Subcutaneous abdominal adipose tissue (tissue), 5 donors: ENCODE results near the gene MAP7D1.

Experiments
- H3K27ac ChIP-seq: one replicate; pipeline ENCODE4 v1.7.0; 2013; ENCODE audit warnings: low read depth, mild to moderate bottlenecking, inconsistent platforms, low read length, moderate library complexity
- H3K27me3 ChIP-seq, 5 donors: one replicate each; pipeline ENCODE4 v1.7.0; 2013; ENCODE audit warnings: low read length in 5 of 5, inconsistent platforms in 1 of 5; ENCODE audit not compliant: control insufficient read depth in 5 of 5, insufficient read depth in 4 of 5
- H3K36me3 ChIP-seq, 5 donors: one replicate each; pipeline ENCODE4 v1.7.0; 2013; ENCODE audit warnings: low read length in 5 of 5; ENCODE audit not compliant: control insufficient read depth in 5 of 5, insufficient read depth in 5 of 5
- H3K4me1 ChIP-seq, 5 donors: one replicate each; pipeline ENCODE4 v1.7.0; 2013; ENCODE audit warnings: low read length in 5 of 5, mild to moderate bottlenecking in 3 of 5, moderate library complexity in 1 of 5; ENCODE audit not compliant: control insufficient read depth in 5 of 5, insufficient read depth in 5 of 5
- H3K4me3 ChIP-seq, 5 donors: one replicate each; pipeline ENCODE4 v1.7.0; 2013; ENCODE audit warnings: low read length in 5 of 5, low read depth in 1 of 5
- H3K9ac ChIP-seq, 5 donors: one replicate each; pipeline ENCODE4 v1.7.0; 2013; ENCODE audit warnings: low read length in 5 of 5, mild to moderate bottlenecking in 4 of 5, moderate library complexity in 3 of 5
- H3K9me3 ChIP-seq, 5 donors: one replicate each; pipeline ENCODE4 v1.7.0; 2013; ENCODE audit warnings: low read length in 5 of 5; ENCODE audit not compliant: control insufficient read depth in 5 of 5
- donor health status: healthy.
- donor health status: healthy.
- donor health status: healthy.
- donor health status: healthy.
- donor health status: healthy.

The MAP7D1 gene

DNA sequence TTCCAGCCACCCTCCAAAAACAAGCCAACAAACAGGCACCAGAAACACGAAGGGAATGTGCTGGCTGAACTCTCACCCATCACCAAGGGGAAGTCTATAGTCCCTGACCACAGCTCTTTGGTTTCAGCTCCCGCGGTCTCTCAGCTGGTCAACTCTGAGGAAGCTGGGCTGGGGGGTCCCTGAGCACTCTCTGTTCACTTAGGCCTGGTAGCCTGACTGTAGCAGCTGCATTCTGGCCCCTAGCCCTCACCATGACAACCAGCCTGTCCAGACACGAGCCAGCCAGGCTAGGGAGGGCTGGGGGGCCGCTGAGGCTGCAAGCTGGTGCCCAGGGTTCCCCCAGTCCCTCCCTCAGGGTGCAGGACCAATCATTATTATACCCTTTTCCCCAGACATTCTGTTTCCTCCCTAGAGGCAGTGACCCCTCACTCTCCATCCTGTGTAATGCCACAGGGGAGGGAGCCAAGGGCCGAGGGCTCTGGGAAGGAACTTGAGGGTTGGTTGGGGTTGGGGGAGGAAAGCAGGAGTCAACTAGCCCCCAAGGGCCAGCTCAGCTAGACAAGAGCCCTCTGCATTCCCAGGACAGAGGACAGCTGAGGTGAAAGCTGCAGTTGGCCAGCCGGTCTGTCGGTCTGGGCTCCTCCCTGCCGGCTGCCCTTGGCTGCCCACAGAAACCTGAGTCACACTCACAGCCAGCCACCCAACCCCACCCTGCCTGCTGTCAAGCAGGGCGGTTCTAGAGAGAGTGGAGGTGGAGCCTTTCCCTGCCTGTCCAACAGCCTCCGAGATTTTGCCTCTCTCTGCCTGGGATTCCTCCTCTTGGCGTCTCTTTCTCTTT, 5.4 kb upstream of the MAP7D1 start:
- no peaks in the 10 kb centered on the region for H3K36me3 ChIP-seq
- peak overlapping the region; percentile 25 to 53 (median 44) for H3K4me3 ChIP-seq
- peak overlapping the region; percentile 100 for H3K27ac ChIP-seq
- H3K27me3 ChIP-seq: no peaks in the 10 kb centered on the region
- peak overlapping the region; percentile 67 to 93 (median 69) for H3K9ac ChIP-seq
- peaks cover 23 to 69% (median 60%) of the 10 kb centered on the region in 5 donors for H3K4me1 ChIP-seq
- H3K9me3 ChIP-seq: no peaks in the 10 kb centered on the region

DNA sequence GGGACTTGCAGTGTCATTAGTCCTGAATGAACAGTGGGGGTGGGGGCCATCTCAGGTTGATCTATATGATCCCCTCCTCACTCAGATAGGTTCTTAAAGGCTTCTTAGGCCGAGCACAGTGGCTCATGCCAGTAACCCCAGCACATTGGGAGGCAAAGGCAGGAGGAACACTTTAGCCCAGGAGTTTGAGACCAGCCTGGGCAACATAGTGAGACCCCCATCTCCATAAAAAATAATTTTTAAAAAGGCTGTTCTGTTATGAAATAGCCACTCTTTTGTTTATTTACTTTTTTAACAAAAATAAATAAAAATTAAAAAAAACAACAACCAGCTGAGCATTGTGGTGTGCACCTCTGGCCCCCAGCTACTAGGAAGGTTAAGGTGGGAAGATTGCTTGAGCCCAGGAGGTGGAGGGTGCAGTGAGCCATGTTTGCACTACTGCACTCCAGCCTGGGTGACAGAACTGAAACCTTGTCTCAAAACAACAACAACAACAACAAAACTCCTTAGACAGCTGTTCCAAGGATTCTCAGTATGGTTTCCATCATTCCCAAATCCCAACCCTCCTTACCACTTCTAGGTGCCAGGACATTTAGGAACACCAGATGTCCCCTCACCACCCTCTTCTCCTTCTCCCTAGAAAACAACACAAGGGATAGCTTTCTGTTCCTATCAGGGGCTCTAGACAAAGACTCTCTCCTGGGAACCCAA, 4.7 kb upstream of the MAP7D1 start:
- no peaks in the 10 kb centered on the region for H3K27me3 ChIP-seq
- H3K9me3 ChIP-seq: no peaks in the 10 kb centered on the region
- peak overlapping the region; percentile 14 to 47 (median 25) for H3K4me3 ChIP-seq
- H3K36me3 ChIP-seq: no peaks in the 10 kb centered on the region
- peak overlapping the region; percentile 46 to 79 (median 69) for H3K9ac ChIP-seq
- H3K4me1 ChIP-seq: peaks cover 23 to 70% (median 60%) of the 10 kb centered on the region in 5 donors
- H3K27ac ChIP-seq: peak overlapping the region; percentile 100

DNA sequence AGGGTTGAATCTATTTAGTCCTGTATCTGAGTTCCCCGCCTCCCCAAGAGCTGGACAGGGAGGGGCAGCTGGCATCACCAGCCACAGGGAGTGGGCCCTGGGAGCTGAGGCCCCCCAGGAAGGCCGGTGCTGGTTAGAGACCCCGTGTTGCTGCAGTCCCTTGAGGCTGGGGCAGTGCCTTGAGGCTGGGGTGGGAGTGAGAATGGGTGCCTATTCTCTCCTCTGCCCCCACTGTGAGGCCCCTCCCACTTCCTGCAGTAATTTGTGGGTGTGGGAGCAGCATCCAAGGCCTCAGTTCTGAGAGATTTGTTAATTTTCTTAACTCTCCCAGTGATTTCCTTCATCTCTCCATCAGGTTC, 4.1 kb upstream of the MAP7D1 start:
- Histone ChIP-seq H3K4me3 (peak overlapping the region in 1 of 5 donors; percentile 19), H3K9ac (peak overlapping the region in 3 of 5 donors; percentile 8 to 69 (median 46)), H3K4me1 (peaks cover 23 to 70% (median 60%) of the 10 kb centered on the region in 5 donors), H3K27me3 (no peaks in the 10 kb centered on the region), H3K36me3 (no peaks in the 10 kb centered on the region), H3K27ac (peak overlapping the region; percentile 100), H3K9me3 (no peaks in the 10 kb centered on the region)

DNA sequence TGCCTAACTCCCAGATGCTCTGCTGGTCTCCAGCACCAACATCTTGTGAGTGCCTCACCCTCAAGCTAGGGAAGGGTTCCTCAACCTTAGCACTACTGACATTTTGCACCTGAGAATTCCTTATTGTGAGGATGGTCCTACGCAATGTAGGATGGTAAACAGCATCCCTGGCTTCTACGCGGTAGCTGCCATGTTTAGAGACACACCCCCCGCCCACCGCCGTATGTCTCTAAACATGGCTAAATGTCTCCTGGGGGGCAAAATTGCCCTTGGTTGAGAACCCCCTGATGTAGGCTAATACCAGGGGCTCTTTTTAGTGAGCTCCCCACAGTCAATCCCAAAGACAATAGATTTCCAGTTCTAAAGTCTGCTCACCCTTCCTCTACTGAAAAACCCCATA, 2.5 kb upstream of the MAP7D1 start:
- Histone ChIP-seq H3K27ac (peak overlapping the region; percentile 100), H3K9ac (no peak overlapping the region), H3K36me3 (peaks cover 0 to 3% (median 0%) of the 10 kb centered on the region in 5 donors), H3K4me1 (peaks cover 26 to 74% (median 61%) of the 10 kb centered on the region in 5 donors), H3K27me3 (no peaks in the 10 kb centered on the region), H3K9me3 (no peaks in the 10 kb centered on the region), H3K4me3 (no peak overlapping the region)

DNA sequence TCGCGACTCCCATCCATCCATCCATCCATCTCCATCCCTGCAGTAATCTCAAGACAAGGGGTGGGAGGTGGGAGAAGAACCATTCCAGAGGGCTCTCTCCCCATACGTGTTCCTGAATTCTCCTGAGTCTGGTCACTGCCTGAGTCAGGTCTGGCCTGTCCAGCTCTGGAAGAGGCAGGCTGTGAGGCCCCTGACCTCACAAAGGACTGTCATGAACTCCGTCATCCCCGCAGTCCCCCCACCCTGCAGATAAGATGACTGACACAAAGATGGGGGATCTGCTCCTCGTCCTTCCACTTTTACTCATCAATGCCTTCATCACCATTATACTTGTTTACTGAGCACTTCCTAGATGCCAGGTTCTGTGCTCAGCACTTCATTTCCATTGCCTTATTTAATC, 1.6 kb upstream of the MAP7D1 start:
- Histone ChIP-seq H3K36me3 (peaks cover 0 to 5% (median 2%) of the 10 kb centered on the region in 5 donors), H3K9me3 (no peaks in the 10 kb centered on the region), H3K27me3 (no peaks in the 10 kb centered on the region), H3K4me1 (peaks cover 26 to 74% (median 63%) of the 10 kb centered on the region in 5 donors), H3K4me3 (no peak overlapping the region), H3K9ac (peak overlapping the region in 2 of 5 donors; percentile 99), H3K27ac (peak overlapping the region; percentile 100)

DNA sequence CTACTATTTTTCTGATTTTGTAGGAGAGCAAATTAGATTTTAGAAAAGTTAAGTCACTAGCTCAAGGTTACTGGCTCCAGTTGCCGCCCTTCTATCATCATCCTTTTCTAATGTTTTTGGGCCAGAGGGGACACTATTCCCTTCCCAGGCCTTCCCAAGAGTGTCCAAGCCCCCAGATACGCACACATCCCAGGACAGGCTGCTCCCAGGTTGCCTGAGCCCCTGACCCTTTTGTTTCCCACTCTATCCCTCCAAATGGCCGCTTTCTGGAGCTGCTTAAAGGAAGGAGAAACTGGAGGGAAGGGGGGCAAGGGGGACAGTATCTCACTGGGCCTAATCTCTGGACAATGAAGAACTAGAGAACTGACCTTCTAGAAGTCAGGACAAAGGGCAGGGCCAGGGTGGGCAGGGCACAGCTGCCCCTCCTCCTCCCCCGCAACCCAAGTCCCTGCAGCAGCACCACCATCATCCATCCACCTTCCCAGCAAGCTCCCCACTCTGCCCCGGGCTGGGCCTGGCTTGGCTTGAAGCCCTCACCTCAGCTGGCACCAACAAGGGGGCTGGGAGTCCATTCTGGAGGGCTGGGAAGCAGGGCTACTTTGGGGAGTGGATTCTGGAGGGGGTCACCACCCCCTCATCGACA, 1.1 kb upstream of the MAP7D1 start:
- Histone ChIP-seq H3K4me1 (peaks cover 26 to 77% (median 66%) of the 10 kb centered on the region in 5 donors), H3K9ac (peak overlapping the region; percentile 98 to 99 (median 99)), H3K9me3 (no peaks in the 10 kb centered on the region), H3K36me3 (peaks cover 0 to 11% (median 7%) of the 10 kb centered on the region in 5 donors), H3K27ac (peak overlapping the region; percentile 100), H3K4me3 (peak overlapping the region; percentile 91 to 98 (median 94)), H3K27me3 (no peaks in the 10 kb centered on the region)

DNA sequence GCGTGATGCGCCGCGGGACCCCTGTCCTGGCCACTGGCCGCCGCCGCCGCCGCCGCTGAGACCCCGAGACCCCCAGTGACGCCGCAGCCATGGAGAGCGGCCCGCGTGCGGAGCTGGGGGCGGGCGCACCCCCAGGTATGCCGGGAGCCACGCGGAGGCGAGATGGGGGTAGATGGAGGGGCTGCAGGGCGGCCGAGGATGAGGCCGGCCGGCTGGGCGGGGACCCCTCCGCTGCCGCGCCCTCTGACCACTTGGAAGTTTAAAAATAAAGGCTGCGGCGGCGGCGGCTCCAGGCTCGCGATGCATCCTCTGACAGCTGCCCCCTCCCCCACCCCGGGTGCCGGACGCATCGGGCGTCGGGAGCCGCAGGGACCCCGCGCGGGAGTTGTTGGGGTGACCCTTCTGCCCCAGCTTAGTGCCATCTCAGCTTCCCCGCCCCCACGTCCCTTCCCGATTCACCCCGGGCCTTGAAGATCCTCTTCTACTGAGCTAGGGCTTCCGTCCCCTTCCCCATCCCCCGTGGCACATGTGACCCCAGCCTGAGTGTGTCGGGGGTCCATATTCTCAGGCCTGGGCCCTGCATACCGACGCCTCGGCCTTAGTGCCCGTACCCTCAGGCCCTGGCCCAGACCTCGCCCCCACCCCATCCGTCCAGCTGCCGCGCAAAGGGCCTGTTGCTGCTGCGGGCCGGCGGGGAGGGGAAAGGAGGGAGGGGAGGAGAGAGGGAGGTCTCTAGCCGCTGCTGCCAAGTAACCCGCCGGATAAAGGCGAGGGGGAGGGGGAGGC, 562 bp downstream of the MAP7D1 start:
- Histone ChIP-seq H3K4me3 (peak overlapping the region; percentile 90 to 99 (median 96)), H3K9ac (peak overlapping the region; percentile 87 to 99 (median 94)), H3K27ac (peak overlapping the region; percentile 100), H3K27me3 (no peaks in the 10 kb centered on the region), H3K4me1 (peaks cover 18 to 77% (median 66%) of the 10 kb centered on the region in 5 donors), H3K36me3 (peaks cover 0 to 12% (median 7%) of the 10 kb centered on the region in 5 donors), H3K9me3 (no peaks in the 10 kb centered on the region)

DNA sequence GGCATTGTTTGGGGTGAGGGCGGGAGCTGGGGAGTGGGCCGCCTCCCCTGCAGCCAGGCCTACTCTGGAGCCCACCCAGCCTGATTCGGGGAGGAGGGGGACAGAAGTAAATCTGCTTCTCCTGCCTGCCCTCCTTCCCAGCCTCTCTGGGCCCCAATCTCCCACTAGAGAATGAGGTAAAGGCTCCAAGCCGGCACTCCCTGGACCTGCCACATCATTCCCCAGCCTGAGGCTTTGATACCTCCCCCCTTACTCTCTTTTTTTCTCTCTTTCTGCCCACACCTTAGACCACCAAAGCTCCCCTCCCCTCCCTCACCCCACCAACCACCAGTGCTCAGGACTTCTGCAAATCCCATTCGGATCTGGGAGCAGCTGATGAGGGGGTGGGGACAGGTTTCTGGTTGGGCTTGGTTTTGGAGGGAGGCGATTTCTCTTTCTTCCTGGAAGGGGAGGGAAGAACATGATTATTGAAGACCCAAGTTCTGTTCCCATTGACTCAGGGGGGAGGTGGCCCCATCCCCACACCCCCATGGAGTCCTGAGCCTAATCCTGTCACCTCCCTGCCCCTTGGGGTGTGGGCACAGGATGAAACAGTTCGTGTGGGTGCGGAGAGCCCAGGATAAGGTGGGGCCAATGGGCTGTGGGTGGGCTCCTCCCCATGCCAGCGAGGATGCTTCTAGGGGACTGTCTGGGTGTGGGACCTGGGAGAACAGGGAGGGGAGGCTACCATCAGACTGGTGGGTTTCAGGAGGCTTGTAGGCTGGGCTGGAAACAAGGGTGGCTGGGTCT, 1.3 kb downstream of the MAP7D1 start:
- Histone ChIP-seq H3K4me1 (peaks cover 13 to 77% (median 67%) of the 10 kb centered on the region in 5 donors), H3K4me3 (peak overlapping the region; percentile 90 to 99 (median 96)), H3K9ac (peak overlapping the region; percentile 87 to 99 (median 94)), H3K27me3 (no peaks in the 10 kb centered on the region), H3K27ac (peak overlapping the region; percentile 100), H3K9me3 (no peaks in the 10 kb centered on the region), H3K36me3 (peaks cover 0 to 12% (median 7%) of the 10 kb centered on the region in 5 donors)
